PFSK-1 (cell line): ENCODE results near the gene ARHGEF19.

Experiments
- FOXP2 ChIP-seq: optimal IDR thresholded peaks from 2 replicates; pipeline ENCODE3; 2011; ENCODE audit warnings: borderline replicate concordance, control low read depth, inconsistent platforms; ENCODE audit not compliant: insufficient read depth; ENCODE audit errors: extremely low read length, extremely low read depth
- POLR2AphosphoS5 ChIP-seq: IDR thresholded peaks from 2 replicates; pipeline ENCODE4 v1.6.1; 2012; ENCODE audit warnings: low read depth, mild to moderate bottlenecking, control low read depth, low read length, moderate library complexity
- REST ChIP-seq, 2 experiments: IDR thresholded peaks; 2 replicates each; pipeline versions ENCODE4 v1.6.1 to v1.8.0; 2011 to 2012; ENCODE audit warnings: low read depth in 2 of 2, low read length in 2 of 2, control low read depth in 1 of 2, inconsistent platforms in 1 of 2, mild to moderate bottlenecking in 1 of 2, moderate library complexity in 1 of 2; ENCODE audit not compliant: insufficient read depth in 1 of 2
- SIN3A ChIP-seq: IDR thresholded peaks from 2 replicates; pipeline ENCODE4 v1.6.1; 2012; ENCODE audit warnings: mild to moderate bottlenecking, low read length, moderate library complexity, borderline replicate concordance; ENCODE audit not compliant: insufficient read depth
- TAF1 ChIP-seq: IDR thresholded peaks from 2 replicates; pipeline ENCODE4 v1.6.1; 2012; ENCODE audit warnings: low read length, control low read depth, borderline replicate concordance; ENCODE audit not compliant: insufficient read depth

ARHGEF19 gene

DNA sequence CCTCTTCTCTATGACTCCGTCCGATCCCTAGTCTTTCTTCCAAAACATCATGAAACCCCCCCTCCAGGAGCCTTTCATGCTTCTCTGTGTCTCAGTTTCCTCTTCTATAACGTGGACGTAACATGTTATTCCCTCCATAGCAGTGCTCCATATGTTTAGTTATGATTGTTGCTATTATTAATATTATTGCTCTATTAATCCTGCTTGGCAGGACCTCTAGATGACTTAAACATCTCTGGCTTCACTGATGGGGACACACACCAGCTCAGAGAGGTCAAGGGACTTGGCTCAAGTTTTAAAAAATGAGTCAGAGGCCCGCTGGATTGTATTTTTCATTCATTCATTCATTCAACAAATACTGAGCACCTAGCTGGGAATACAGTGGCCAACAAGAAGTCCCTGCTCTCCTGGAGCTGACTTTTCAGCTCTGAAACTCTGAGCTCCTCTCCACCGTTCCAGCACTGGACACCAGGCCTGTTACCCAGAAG, 24.9 kb upstream of the ARHGEF19 start:
- no peak for TF ChIP-seq SIN3A
- TF ChIP-seq POLR2AphosphoS5, result peak; percentile 52; the same call in 1 of the 2 replicates

DNA sequence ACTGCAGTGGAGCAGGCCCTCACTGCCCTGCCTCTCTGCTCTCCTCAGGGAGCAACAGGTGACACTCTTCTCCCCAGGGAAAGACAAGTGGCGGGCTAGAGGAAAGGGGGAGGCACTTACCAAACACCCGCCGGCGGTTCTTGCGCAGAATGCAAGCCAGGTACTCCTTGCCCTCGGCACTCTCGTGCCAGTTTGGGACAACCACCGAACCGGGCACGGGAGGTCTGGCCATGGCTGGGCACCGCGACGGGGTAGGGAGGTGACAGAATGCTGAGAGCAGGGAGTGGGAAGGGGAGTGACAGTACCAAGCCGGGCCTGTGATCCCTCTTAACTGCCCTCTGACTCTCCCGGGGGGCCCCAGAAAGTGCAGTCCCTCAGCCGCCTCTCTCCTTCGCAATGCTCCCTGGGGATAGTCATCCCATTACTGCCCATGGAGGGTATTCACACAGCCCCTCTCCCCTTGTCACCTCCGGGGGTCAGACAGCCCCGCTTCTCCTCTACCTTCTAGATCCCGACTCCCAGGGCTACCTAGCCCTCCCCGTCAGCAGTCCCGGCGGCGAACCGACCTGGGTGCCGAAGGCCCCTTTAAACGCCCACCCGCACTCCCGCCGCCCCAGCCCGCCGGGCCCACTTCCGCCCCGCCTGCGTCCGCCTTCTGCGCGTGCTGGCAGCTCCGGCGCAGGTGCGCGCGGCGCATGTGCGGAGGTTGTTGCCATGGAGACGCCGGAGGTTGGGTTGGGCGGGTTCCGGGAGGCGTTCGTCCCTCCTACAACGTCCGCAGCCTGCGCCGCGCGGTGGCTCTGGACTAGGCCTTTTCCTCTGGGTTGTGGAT, 24.3 kb upstream of the ARHGEF19 start, which contains the start of gene CPLANE2:
Gene CPLANE2, minus strand, starts transcription at position 673 of the 832 bp plus-strand sequence. Its CDS starts 441 bp downstream, at position 232.
- TF ChIP-seq POLR2AphosphoS5 (no peak), FOXP2 (no peak), SIN3A (no peak; the same call in 1 of the 2 replicates), REST (IDR thresholded peaks at IDR 0.05; ENCODE audit: insufficient read depth in 1 of 2, low read depth in 2 of 2, low read length in 2 of 2) (no peak), TAF1 (no peak)

GRCh38 chr1:16235944-16236510, 23.6 kb upstream of the ARHGEF19 start:
- TF ChIP-seq POLR2AphosphoS5 (no peak), TAF1 (no peak), SIN3A (no peak), REST (IDR thresholded peaks at IDR 0.05; ENCODE audit: insufficient read depth in 1 of 2, low read depth in 2 of 2, low read length in 2 of 2) (no peak), FOXP2 (no peak)

GRCh38 chr1:16235347-16235746, 22.9 kb upstream of the ARHGEF19 start:
- TF ChIP-seq FOXP2, result no peak
- TF ChIP-seq TAF1, result no peak
- no peak for TF ChIP-seq POLR2AphosphoS5

GRCh38 chr1:16233431-16233830, 21.0 kb upstream of the ARHGEF19 start:
- TF ChIP-seq TAF1 (no peak), REST (IDR thresholded peaks at IDR 0.05; ENCODE audit: insufficient read depth in 1 of 2, low read depth in 2 of 2, low read length in 2 of 2) (no peak), SIN3A (no peak), FOXP2 (no peak), POLR2AphosphoS5 (no peak)

DNA sequence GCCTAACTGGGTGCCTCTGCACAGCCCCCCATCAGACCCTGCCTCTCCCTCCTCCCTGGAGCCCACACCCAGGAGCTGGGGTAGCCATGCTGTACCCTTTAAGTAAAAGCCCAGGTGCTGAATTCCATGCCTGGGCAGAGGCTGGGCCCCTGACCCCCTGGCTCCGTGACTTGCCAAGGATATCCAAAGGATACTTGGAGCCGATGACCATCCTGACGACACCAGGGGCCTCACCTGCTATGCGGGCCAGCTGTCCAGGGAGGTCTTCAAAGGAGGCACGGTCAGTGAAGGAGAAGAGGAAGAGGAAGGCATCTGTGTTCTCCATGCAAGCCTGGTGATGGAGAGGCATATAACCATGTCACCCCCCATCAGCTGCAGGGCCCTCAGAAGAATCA, 19.9 kb upstream of the ARHGEF19 start:
- no peak for TF ChIP-seq REST (IDR thresholded peaks at IDR 0.05; ENCODE audit: insufficient read depth in 1 of 2, low read depth in 2 of 2, low read length in 2 of 2)
- no peak for TF ChIP-seq POLR2AphosphoS5
- no peak for TF ChIP-seq FOXP2
- no peak for TF ChIP-seq TAF1
- TF ChIP-seq SIN3A, result no peak
